ENCODE results near the gene SYNGAP1. TPM values are rescaled to one million over a fixed set of nuclear protein-coding genes. Genes with fewer than 3 reads are reported as not detected.
A peak's percentile ranks its signal among the peaks of the same experiment; 100 is the strongest.

SYNGAP1 gene
- total and polyA plus RNA-seq, 9 of the 15 experiments (the other 6 are each of a cell fraction or from before 2014, with no cell fraction given) = 0.01 to 22.8 (median 3.2) TPM

GRCh38 chr6:33439956-33440648 is 20.2 kb downstream of the SYNGAP1 start (continued):
- no peak for TF ChIP-seq MITF (IDR thresholded peaks at IDR 0.05)
- TF ChIP-seq MAFG (tag; conservative IDR thresholded peaks at IDR 0.05) = no peak
- TF ChIP-seq ETS1 (conservative IDR thresholded peaks at IDR 0.05; ENCODE audit: control insufficient read depth, low read depth, low read length) = no peak
- TF ChIP-seq ZNF583 (CRISPR knock-in tag; IDR thresholded peaks at IDR 0.05) = no peak
- TF ChIP-seq PCBP1 (IDR thresholded peaks at IDR 0.05; ENCODE audit: low read depth, low read length, poor library complexity, severe bottlenecking) = no peak
- TF ChIP-seq NEUROD1 (IDR thresholded peaks at IDR 0.05; ENCODE audit: borderline replicate concordance, low read depth, low read length, partially characterized antibody) = no peak
- TF ChIP-seq BHLHE40 (IDR thresholded peaks at IDR 0.05; ENCODE audit: low read length) = 0 out of 2 replicates have a peak, but pooled peaks have one; percentile 8
- TF ChIP-seq NCOA4 (IDR thresholded peaks at IDR 0.05; ENCODE audit: partially characterized antibody) = no peak
- no peak for TF ChIP-seq WHSC1 (IDR thresholded peaks at IDR 0.05; ENCODE audit: low read length)
- no peak; the same call in 1 of the 2 replicates for TF ChIP-seq NFIC (IDR thresholded peaks at IDR 0.05)
- no peak for TF ChIP-seq TAL1 (IDR thresholded peaks at IDR 0.05)
- no peak for TF ChIP-seq SMARCC2 (IDR thresholded peaks at IDR 0.05; ENCODE audit: low read depth)
- TF ChIP-seq ZNF347 (CRISPR knock-in tag; IDR thresholded peaks at IDR 0.05; ENCODE audit: low read depth) = no peak
- no peak for TF ChIP-seq E2F6 (IDR thresholded peaks at IDR 0.05; ENCODE audit: borderline replicate concordance in 1 of 2, extremely low read depth in 1 of 2, insufficient read depth in 1 of 2, insufficient read length in 1 of 2, low read depth in 1 of 2, low read length in 1 of 2, poor library complexity in 1 of 2, severe bottlenecking in 1 of 2)
- peak; percentile 41; the same call in 1 of the 2 replicates for TF ChIP-seq SP1 (CRISPR knock-in tag; IDR thresholded peaks at IDR 0.05)
- peak; percentile 74 for TF ChIP-seq ELF4 (CRISPR knock-in tag; IDR thresholded peaks at IDR 0.05)
- TF ChIP-seq E2F1 (CRISPR knock-in tag; IDR thresholded peaks at IDR 0.05) = no peak
- no peak for TF ChIP-seq DLX4 (CRISPR knock-in tag; IDR thresholded peaks at IDR 0.05)
- TF ChIP-seq USF1 (CRISPR knock-in tag; IDR thresholded peaks at IDR 0.05) = 0 out of 2 replicates have a peak, but pooled peaks have one; percentile 23
- TF ChIP-seq SMARCA5 (IDR thresholded peaks at IDR 0.05) = 0 out of 2 replicates have a peak, but pooled peaks have one; percentile 15
- TF ChIP-seq ZNF146 (CRISPR knock-in tag; IDR thresholded peaks at IDR 0.05; ENCODE audit: unreplicated experiment) = no peak
